K562 (cell line): Measurements from ENCODE around the gene TMEM30A.

Experiments used
- BRD4 ChIP-seq: fragments of 200-600 bp; sonication (generic); IDR thresholded peaks from 2 replicates; pipeline ENCODE4 v1.6.1; 2017; ENCODE audit warnings: inconsistent platforms
- DIDO1 ChIP-seq: fragments of 450-650 bp; IDR thresholded peaks from 2 replicates; pipeline ENCODE4 v1.6.1; 2016; ENCODE audit warnings: low read depth, missing biosample characterization, missing genetic modification characterization
- NFYB ChIP-seq: IDR thresholded peaks from 2 replicates; pipeline ENCODE4 v1.6.1; 2011; ENCODE audit warnings: mild to moderate bottlenecking, moderate library complexity; ENCODE audit not compliant: insufficient read length; ENCODE audit errors: extremely low read depth
- POLR2AphosphoS2 ChIP-seq: IDR thresholded peaks from 2 replicates; pipeline ENCODE4 v1.6.1; 2012; ENCODE audit warnings: low read length, improper control_type of control experiment
- SRSF1 ChIP-seq: fragments of 200-400 bp; formaldehyde crosslinking; IDR thresholded peaks from 2 replicates; pipeline ENCODE4 v1.6.1; 2017; ENCODE audit warnings: mild to moderate bottlenecking, low read depth, low read length, moderate library complexity
- ZFX ChIP-seq: sonication (generic); formaldehyde crosslinking; IDR thresholded peaks from 2 replicates; pipeline ENCODE4 v1.8.0; 2022; ENCODE audit warnings: mild to moderate bottlenecking, missing genetic modification reagents, moderate library complexity
- ZNF143 ChIP-seq: sonication (generic); formaldehyde crosslinking; IDR thresholded peaks from 2 replicates; pipeline ENCODE4 v1.9.0; 2022; ENCODE audit warnings: mild to moderate bottlenecking, missing genetic modification reagents
- ZNF197 ChIP-seq: fragments of 200-800 bp; sonication (Bioruptor generic); IDR thresholded peaks from 2 replicates; pipeline ENCODE4 v1.6.1; 2016; ENCODE audit warnings: low read depth, missing genetic modification characterization, missing compliant biosample characterization

DNA sequence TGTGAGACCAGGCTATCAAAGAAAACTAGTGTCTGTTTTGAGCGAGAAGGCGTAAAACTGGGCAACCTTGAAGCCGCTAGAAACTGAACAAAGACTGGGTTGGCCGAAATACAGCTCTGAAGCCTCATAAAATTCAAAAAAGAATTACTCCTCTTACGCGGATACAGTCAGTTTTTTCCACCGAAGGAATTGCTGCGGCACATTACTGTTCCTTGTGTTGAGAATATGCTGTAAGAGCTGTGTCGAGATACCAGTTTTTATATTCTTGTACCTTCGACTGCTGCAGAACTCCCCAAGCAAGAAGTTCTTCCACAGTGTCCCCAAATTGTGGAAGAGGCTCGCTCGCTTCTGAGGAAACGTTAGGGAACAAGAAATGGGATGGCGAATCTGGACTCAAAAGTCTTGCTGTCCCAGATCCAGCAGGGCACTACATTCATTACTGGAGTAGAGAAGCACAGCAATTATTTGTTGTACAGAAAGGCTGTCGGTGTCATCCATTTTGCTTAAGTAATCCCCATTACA lies 40.5 kb downstream of the TMEM30A start:
- no peak for TF ChIP-seq NFYB
- TF ChIP-seq DIDO1 (tag) = no peak
- TF ChIP-seq ZNF143 = no peak
- no peak; the same call in 1 of the 2 replicates for TF ChIP-seq ZNF197 (CRISPR knock-in tag)
- 0 out of 2 replicates have a peak, but pooled peaks have one; percentile 73 for TF ChIP-seq BRD4
- no peak for TF ChIP-seq SRSF1
- no peak for TF ChIP-seq ZFX
- TF ChIP-seq POLR2AphosphoS2 = no peak
